ENCODE measurements around the gene FETUB. TPM values are rescaled to one million over a fixed set of nuclear protein-coding genes. Genes with fewer than 3 reads are reported as not detected.

The FETUB gene
- total and polyA plus RNA-seq, 2 of the 8 experiments (the other 6 are each of a cell fraction or from before 2014, with no cell fraction given), result 0.15 TPM; not detected in 1

DNA sequence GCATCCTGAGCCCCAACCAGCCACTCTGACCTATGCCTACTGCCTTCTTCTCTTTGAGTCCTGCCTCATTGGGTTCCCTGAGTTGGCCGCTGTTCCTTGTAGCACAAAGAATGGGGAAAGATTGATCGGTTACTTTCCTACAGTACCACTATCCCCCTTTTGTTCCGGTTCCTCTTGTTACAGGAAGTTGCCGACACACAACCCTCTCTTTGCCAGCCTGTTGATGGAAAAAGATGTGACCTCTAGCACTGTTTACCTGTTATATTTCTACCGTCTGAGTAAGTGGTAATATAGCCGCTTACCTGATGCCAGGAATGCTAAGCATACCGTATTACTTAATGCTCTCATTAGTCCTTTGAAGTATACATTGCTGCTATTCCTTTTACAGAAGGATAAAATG lies 37.0 kb upstream of the FETUB start:
- Histone ChIP-seq H3K9me3 (ENCODE audit: insufficient read depth in 2 of 2, low read depth in 1 of 2, low read length in 1 of 2) (no peaks in the 10 kb centered on the region), H2AK5ac (ENCODE audit: low read depth, low read length) (no peak overlapping the region), H4K5ac (ENCODE audit: insufficient read length, low read depth, low read length) (no peak overlapping the region), H4K8ac (ENCODE audit: extremely low read depth, insufficient read depth, low read length) (no peak overlapping the region), H3K9ac (replicated peaks in 1 of 4; ENCODE audit: extremely low read depth in 1 of 4, low read depth in 3 of 4, low read length in 3 of 4) (no peak overlapping the region), H3K4ac (replicated peaks; ENCODE audit: insufficient read length, low read depth, low read length) (no peak overlapping the region), H3K4me1 (replicated peaks in 1 of 4; ENCODE audit: control insufficient read depth in 3 of 4, insufficient read depth in 4 of 4, low read length in 3 of 4) (no peaks in the 10 kb centered on the region), H3K79me2 (ENCODE audit: control insufficient read depth in 1 of 2, insufficient read depth in 2 of 2, low read length in 2 of 2) (no peaks in the 10 kb centered on the region), H2AFZ (ENCODE audit: low read length) (peak overlapping the region; percentile 86), H2BK12ac (ENCODE audit: low read depth, low read length) (no peak overlapping the region), H2BK15ac (ENCODE audit: low read length) (no peak overlapping the region), H3K36me3 (ENCODE audit: control insufficient read depth in 2 of 4, insufficient read depth in 4 of 4, low read length in 3 of 4) (no peaks in the 10 kb centered on the region), H3K4me2 (ENCODE audit: insufficient read depth in 1 of 2, low read depth in 2 of 2, low read length in 2 of 2) (no peak overlapping the region), H2BK5ac (ENCODE audit: low read depth, low read length) (no peak overlapping the region), H3K23ac (ENCODE audit: insufficient read length) (no peak overlapping the region), H3K79me1 (ENCODE audit: low read depth, low read length) (no peaks in the 10 kb centered on the region), H3K23me2 (ENCODE audit: low read depth, low read length) (no peaks in the 10 kb centered on the region), H3K27me3 (replicated peaks in 1 of 4; ENCODE audit: control insufficient read depth in 3 of 4, extremely low read depth in 1 of 4, insufficient read depth in 3 of 4, low read length in 3 of 4) (no peaks in the 10 kb centered on the region; a peak in 1 of 7 replicates), H2BK120ac (replicated peaks; ENCODE audit: low read depth, low read length) (no peak overlapping the region), H2BK20ac (ENCODE audit: low read length) (no peak overlapping the region), H3K4me3 (ENCODE audit: extremely low read depth in 1 of 4, insufficient read depth in 2 of 4, low read depth in 3 of 4, low read length in 4 of 4) (no peak overlapping the region), H3K56ac (replicated peaks; ENCODE audit: insufficient read length, low read depth, low read length) (no peak overlapping the region), H3K27ac (ENCODE audit: low read depth, low read length) (no peak overlapping the region), H3K14ac (ENCODE audit: insufficient read length) (no peak overlapping the region), H3K18ac (ENCODE audit: extremely low read depth, low read length) (no peak overlapping the region), H4K91ac (replicated peaks; ENCODE audit: insufficient read length, low read length) (no peak overlapping the region), H4K20me1 (replicated peaks in 1 of 2; ENCODE audit: control insufficient read depth in 1 of 2, insufficient read depth in 2 of 2, low read length in 2 of 2) (no peaks in the 10 kb centered on the region)
- WGBS, 2 experiments (ENCODE audit: extremely low coverage in 1 of 2, insufficient coverage in 1 of 2, insufficient read length in 1 of 2, insufficient replicate concordance in 2 of 2, low coverage in 1 of 2, low lambda C conversion rate in 2 of 2, missing lambda C conversion rate in 1 of 2), result 91% methylated on average over 7 of the region's 7 CpGs; no CpG with 5 or more reads in 1 of the 2 experiments
- ChIA-PET CTCF (ENCODE audit: partially characterized antibody) (interaction anchor here (0.6 to 23.7 kb wide), 9 partner anchors 10 to 561 kb away, joined by 3 to 333 read pairs (median 3); partner anchors contain the start of gene AHSG), POLR2A (ENCODE audit: partially characterized antibody) (interaction anchor here (1.0 to 5.4 kb wide), 2 partner anchors 181 to 185 kb away, joined by 3 to 34 read pairs; partner anchors contain the start of gene EIF4A2)
- no peak for FAIRE-seq
- no peak for DNase-seq (ENCODE audit: low read depth in 1 of 2, low spot score in 2 of 2)
- no peak for TF ChIP-seq BACH1 (IDR thresholded peaks at IDR 0.05; ENCODE audit: low read length)
- TF ChIP-seq EP300 (IDR thresholded peaks at IDR 0.05; ENCODE audit: borderline replicate concordance in 1 of 2, low read depth in 2 of 2, low read length in 2 of 2), result no peak
- no peak for TF ChIP-seq MAFK (IDR thresholded peaks at IDR 0.05; ENCODE audit: low read depth, low read length)
- no peak for TF ChIP-seq SRF (IDR thresholded peaks at IDR 0.05; ENCODE audit: low read depth, low read length)
- TF ChIP-seq RXRA (IDR thresholded peaks at IDR 0.05; ENCODE audit: insufficient read depth, low read depth, low read length), result no peak
- TF ChIP-seq, protein P1, sequence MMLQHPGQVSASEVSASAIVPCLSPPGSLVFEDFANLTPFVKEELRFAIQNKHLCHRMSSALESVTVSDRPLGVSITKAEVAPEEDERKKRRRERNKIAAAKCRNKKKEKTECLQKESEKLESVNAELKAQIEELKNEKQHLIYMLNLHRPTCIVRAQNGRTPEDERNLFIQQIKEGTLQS (IDR thresholded peaks at IDR 0.05; ENCODE audit: insufficient read depth, low read depth, low read length), result no peak
- no peak for TF ChIP-seq POLR2AphosphoS5 (IDR thresholded peaks at IDR 0.05; ENCODE audit: low read depth, low read length)
- TF ChIP-seq HDAC6 (IDR thresholded peaks at IDR 0.05; ENCODE audit: low read depth, low read length), result no peak
- TF ChIP-seq, protein P2, sequence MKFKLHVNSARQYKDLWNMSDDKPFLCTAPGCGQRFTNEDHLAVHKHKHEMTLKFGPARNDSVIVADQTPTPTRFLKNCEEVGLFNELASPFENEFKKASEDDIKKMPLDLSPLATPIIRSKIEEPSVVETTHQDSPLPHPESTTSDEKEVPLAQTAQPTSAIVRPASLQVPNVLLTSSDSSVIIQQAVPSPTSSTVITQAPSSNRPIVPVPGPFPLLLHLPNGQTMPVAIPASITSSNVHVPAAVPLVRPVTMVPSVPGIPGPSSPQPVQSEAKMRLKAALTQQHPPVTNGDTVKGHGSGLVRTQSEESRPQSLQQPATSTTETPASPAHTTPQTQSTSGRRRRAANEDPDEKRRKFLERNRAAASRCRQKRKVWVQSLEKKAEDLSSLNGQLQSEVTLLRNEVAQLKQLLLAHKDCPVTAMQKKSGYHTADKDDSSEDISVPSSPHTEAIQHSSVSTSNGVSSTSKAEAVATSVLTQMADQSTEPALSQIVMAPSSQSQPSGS (IDR thresholded peaks at IDR 0.05; ENCODE audit: low read length), result no peak
- no peak for TF ChIP-seq RNF2 (IDR thresholded peaks at IDR 0.05; ENCODE audit: borderline replicate concordance, low read depth, low read length, missing control alignments, poor library complexity, severe bottlenecking)
- no peak for TF ChIP-seq SIRT6 (IDR thresholded peaks at IDR 0.05; ENCODE audit: low read length)
- TF ChIP-seq BCL11A (IDR thresholded peaks at IDR 0.05; ENCODE audit: low read depth in 2 of 2, low read length in 2 of 2), result no peak
